Neutrophil (primary cell): Measurements from ENCODE around the gene PTER.

Experiments used
- H3K27ac ChIP-seq: fragments of 200-600 bp; sonication (generic); 2 replicates; pipeline ENCODE4 v1.5.1; 2016; ENCODE audit warnings: mild to moderate bottlenecking, moderate library complexity
- H3K27me3 ChIP-seq: fragments of 200-600 bp; sonication (generic); 2 replicates; pipeline ENCODE4 v1.6.0; 2016; ENCODE audit warnings: mild to moderate bottlenecking
- H3K36me3 ChIP-seq: fragments of 200-600 bp; sonication (generic); 2 replicates; pipeline ENCODE4 v1.5.1; 2017
- H3K4me1 ChIP-seq, 2 experiments: fragments of 200-600 bp in 1 of 2; sonication (generic) in 1 of 2; 1 replicate in 1 of 2; 2 replicates in 1 of 2; pipeline versions ENCODE4 v1.5.1 to v1.6.1; 2013 to 2016; ENCODE audit warnings: low read depth in 1 of 2, low read length in 1 of 2, mild to moderate bottlenecking in 1 of 2, moderate library complexity in 1 of 2; ENCODE audit not compliant: control insufficient read depth in 1 of 2, insufficient read depth in 1 of 2
- H3K4me3 ChIP-seq, 2 experiments: fragments of 200-600 bp in 1 of 2; sonication (generic) in 1 of 2; 1 replicate in 1 of 2; 2 replicates in 1 of 2; pipeline ENCODE4 v1.5.1; 2013 to 2016; ENCODE audit warnings: low read depth in 1 of 2, low read length in 1 of 2, mild to moderate bottlenecking in 1 of 2, moderate library complexity in 1 of 2
- H3K9me3 ChIP-seq: fragments of 200-600 bp; sonication (generic); 2 replicates; pipeline ENCODE4 v1.5.1; 2016
- TF ChIP-seq, protein P1 (sequence below): fragments of 200-600 bp; sonication (generic); IDR thresholded peaks from 2 replicates; pipeline ENCODE4 v1.5.1; 2016; ENCODE audit warnings: antibody characterized with exemption

PTER gene, protein sequence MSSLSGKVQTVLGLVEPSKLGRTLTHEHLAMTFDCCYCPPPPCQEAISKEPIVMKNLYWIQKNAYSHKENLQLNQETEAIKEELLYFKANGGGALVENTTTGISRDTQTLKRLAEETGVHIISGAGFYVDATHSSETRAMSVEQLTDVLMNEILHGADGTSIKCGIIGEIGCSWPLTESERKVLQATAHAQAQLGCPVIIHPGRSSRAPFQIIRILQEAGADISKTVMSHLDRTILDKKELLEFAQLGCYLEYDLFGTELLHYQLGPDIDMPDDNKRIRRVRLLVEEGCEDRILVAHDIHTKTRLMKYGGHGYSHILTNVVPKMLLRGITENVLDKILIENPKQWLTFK

DNA sequence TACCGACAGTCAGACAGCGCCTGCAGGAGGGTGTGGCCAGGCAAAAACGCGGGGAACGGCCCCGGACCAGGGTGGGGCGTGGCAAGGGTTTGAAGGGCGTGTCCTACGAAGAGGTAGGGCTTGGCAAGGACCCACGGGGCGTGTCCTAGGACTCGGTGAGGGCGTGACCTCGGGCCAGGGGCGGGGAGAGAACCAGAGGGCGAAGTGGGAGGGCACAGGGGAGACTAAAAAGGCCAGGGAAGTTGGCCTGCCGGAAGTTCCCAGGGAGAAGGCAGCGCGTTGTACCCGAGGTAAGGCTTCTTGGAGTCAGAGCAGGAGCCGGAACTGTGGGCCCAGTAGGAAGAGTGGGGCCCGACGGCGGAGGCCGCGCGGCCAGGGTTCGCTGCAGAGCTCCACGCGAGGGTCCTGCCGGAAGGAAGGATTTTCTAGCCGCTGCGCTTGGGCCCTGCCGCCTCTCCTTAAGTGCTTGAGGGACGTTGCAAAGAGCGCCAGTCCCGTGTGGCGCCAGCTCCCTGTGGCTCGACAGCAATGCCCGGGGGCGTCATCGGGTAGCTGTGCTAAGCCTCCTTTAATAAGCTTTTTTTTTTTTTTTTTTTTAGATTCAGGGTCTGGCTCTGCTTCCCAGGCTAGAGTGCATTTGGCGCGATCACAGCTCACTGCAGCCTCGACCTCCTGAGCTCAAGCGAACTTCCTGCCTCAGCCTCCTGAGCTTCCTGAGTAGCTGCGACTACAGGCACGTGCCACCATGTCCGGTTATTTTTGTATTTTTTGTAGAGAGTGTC lies at the start of gene PTER:
TSS of gene PTER (plus strand) at position 253 of the 782 bp plus-strand sequence. CDS start 47,375 bp downstream, outside the sequence.
- peak within 1 kb of the TSS; percentile 59 for H3K27ac ChIP-seq
- TF ChIP-seq, protein P1, sequence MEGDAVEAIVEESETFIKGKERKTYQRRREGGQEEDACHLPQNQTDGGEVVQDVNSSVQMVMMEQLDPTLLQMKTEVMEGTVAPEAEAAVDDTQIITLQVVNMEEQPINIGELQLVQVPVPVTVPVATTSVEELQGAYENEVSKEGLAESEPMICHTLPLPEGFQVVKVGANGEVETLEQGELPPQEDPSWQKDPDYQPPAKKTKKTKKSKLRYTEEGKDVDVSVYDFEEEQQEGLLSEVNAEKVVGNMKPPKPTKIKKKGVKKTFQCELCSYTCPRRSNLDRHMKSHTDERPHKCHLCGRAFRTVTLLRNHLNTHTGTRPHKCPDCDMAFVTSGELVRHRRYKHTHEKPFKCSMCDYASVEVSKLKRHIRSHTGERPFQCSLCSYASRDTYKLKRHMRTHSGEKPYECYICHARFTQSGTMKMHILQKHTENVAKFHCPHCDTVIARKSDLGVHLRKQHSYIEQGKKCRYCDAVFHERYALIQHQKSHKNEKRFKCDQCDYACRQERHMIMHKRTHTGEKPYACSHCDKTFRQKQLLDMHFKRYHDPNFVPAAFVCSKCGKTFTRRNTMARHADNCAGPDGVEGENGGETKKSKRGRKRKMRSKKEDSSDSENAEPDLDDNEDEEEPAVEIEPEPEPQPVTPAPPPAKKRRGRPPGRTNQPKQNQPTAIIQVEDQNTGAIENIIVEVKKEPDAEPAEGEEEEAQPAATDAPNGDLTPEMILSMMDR = no peak

DNA sequence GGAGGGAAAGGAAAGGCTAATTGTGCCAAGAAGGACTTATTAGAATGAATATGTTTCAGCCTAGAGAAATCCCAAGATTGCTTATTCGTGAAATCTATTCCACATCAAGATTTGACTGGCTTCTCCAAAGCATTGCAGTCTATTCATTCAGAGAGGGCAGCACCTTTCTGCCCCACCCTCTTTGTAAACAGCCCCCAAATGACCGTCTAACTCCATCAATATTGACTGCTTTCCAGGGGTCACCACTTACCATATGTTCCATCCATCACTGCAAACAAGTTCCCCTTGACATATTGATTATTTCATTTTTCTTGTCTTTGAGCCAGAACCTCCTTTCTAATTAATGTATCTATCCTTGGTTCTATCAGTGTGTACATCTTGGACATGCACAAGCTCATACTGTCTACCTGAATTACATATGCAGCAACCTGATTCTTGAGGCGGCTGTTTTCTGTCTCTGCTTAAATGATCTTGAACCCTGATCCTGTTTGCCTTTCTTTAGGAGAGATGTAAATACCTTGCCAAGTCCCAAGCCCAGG lies 44.2 kb upstream of the PTER start:
- no peak overlapping the region for H3K4me3 ChIP-seq
- TF ChIP-seq, protein P1 = no peak
- H3K27ac ChIP-seq = no peak overlapping the region
- H3K9me3 ChIP-seq = no peaks in the 10 kb centered on the region
- H3K36me3 ChIP-seq = no peaks in the 10 kb centered on the region
- H3K4me1 ChIP-seq = no peaks in the 10 kb centered on the region
- no peaks in the 10 kb centered on the region for H3K27me3 ChIP-seq

More for the DNA sequence above, at the start of gene PTER:
- H3K9me3 ChIP-seq = no peaks in the 10 kb centered on the region
- H3K4me3 ChIP-seq = peak within 1 kb of the TSS; percentile 65 to 69
- peaks cover 14 to 15% of the 10 kb centered on the region in 2 experiments for H3K4me1 ChIP-seq
- no peaks in the 10 kb centered on the region for H3K27me3 ChIP-seq
- no peaks in the 10 kb centered on the region for H3K36me3 ChIP-seq

DNA sequence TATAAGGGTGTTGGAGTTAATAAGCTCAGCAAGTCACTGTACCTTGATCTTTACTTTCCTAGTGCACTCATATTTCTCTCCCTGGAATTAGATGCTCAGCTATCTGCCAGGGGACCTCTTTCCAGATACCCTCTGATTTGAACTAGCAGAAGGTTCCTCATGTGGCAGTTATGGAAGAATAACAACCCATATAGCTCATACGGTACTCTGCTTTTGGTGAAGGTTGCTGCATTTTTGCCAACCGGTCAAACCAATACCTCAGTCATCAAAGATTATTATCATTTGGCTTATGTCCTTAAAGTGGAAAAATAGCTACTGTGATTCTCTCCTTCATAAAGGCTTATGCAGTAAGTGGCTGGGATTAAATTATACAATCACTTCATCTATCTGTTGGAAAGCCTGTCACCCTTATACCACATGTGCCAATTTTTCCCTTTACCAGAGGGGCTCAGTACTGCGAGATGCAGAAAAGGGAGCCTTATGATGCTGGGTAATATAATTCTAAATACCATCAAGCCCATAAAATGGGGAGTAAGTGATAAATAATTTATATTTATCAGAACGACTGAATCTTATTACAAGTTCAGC lies 43.4 kb upstream of the PTER start:
- Histone ChIP-seq H3K4me3 (no peak overlapping the region), H3K4me1 (no peaks in the 10 kb centered on the region), H3K36me3 (no peaks in the 10 kb centered on the region), H3K9me3 (no peaks in the 10 kb centered on the region), H3K27me3 (no peaks in the 10 kb centered on the region), H3K27ac (no peak overlapping the region)
- TF ChIP-seq, protein P1 = no peak

DNA sequence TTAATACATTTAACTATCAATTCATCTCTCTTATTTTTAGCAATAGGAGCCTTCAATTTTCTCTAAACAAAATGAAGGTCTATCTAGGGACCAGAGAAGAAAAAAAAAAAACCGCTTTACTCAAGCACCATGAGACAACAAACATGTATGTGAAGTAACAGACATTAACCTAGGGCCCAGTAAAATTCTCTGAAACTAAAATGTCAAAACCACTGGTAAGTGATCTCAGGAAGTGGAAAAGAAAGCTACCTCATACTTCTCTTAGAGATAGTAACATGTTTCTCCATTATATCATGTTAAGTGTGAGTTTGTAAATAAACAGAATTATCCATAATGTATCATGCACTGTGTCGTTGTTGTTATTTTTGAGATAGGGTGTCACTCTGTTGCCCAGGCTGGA lies 35.4 kb upstream of the PTER start:
- no peaks in the 10 kb centered on the region for H3K9me3 ChIP-seq
- H3K4me3 ChIP-seq = no peak overlapping the region
- H3K36me3 ChIP-seq = no peaks in the 10 kb centered on the region
- TF ChIP-seq, protein P1 = no peak
- no peaks in the 10 kb centered on the region for H3K27me3 ChIP-seq
- H3K4me1 ChIP-seq = no peaks in the 10 kb centered on the region
- H3K27ac ChIP-seq = no peak overlapping the region

DNA sequence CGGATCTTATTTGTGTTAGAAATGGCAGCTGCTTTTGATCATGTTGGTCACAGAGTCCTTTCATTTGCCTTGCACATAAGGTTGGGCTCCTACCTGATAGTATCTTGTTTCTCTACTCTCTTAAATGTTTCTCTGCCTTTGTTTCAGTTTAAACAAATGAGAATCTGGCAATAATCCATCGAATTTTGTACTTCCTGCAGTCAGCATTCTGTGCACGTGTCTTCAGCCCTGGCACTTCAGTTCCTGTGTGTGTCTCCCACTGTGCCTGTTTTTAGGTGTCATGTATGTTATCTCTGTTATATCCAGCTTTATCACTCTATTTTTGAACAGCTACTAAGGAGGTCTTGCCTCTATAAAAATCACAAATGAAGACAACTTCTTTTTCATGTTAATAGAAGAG lies 28.4 kb upstream of the PTER start:
- Histone ChIP-seq H3K27ac (no peak overlapping the region), H3K9me3 (no peaks in the 10 kb centered on the region), H3K4me3 (no peak overlapping the region), H3K4me1 (no peaks in the 10 kb centered on the region), H3K36me3 (no peaks in the 10 kb centered on the region), H3K27me3 (no peaks in the 10 kb centered on the region)
- TF ChIP-seq, protein P1 = no peak
